GM19467 (cell line): ENCODE measurements around the gene MYO15B.

Experiments
- ATAC-seq: cut with Tn5 transposase; IDR thresholded peaks from one replicate; pipeline ENCODE4 v1.9.1; 2021; ENCODE audit warnings: mild to moderate bottlenecking, moderate library complexity; ENCODE audit not compliant: unreplicated experiment

Gene MYO15B

DNA sequence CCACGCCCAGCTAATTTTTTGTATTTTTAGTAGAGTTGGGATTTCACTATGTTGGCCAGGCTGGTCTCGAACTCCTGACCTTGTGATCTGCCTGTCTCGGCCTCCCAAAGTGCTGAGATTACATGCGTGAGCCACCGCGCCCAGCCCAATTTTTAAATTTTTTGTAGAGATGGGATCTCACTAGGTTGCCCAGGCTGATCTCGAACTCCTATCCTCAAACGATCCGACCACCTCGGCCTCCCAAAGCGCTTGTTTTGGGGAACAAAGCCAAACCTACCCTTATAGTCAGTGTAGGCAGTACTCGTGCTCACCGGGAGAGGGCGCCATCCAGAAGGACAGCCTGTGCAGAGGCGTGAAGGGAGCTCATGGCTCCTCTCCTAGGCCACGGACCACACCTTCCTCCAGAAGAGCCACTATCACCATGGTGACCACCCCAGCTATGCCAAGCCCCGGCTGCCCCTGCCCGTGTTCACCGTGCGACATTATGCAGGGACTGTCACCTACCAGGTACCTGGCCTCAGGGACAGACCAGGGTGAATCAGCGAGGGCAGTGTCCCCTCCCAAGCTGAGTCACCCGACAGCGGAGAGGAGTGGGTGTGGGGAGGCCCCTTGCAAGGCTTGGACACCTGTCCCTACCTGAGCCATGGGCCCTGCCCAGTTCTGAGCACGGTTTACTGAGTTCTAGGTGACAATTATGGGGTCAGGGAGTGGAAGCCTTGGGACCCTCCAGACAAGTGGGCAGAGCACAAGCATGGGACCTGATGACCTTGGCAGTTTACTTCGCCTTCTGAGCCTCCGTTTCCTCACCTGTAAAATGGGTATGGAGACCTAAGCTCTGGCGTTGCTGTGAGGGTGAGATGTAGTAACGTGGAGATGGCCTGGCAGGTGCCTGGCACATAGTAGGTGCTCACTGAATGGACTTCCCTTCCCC is 13.7 kb downstream of the MYO15B start:
- ATAC-seq, result no peak

DNA sequence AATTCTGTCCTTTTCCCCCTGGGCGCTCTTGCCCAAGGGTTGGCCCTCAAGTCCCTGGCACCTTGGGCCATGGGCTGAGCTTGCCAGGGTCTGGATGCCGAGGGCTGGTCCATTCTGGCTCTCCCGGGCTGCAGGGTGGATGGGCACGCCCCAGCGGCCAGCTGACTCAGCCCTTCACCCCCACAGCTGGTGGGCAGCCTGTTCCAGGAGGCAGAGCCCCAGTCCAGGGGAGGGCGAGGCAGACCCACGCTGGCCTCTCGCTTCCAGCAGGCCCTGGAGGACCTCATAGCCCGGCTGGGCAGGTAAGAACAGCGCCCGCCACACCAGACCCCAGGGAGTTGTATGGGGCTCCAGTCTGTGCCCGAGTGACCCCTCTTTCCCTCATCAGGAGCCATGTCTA is 15.0 kb downstream of the MYO15B start:
- no peak for ATAC-seq

DNA sequence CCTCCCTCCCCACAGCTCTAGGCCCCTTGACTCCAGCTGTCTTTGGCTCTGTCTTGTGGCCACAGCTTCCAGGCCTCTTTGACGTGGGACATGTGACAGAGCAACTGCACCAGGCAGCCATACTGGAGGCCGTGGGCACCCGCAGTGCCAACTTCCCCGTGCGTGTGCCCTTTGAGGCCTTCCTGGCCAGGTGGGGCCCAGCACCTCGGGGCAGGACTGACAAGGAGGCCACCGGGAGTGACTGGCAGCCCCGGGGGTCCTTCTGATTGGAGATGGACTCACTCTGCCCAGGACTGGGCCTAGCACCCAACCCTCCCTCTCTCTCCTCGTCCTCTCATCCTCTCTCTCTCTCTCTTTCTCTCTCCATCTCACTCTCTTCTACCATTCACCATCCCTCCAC is 15.5 kb downstream of the MYO15B start:
- ATAC-seq, result no peak

DNA sequence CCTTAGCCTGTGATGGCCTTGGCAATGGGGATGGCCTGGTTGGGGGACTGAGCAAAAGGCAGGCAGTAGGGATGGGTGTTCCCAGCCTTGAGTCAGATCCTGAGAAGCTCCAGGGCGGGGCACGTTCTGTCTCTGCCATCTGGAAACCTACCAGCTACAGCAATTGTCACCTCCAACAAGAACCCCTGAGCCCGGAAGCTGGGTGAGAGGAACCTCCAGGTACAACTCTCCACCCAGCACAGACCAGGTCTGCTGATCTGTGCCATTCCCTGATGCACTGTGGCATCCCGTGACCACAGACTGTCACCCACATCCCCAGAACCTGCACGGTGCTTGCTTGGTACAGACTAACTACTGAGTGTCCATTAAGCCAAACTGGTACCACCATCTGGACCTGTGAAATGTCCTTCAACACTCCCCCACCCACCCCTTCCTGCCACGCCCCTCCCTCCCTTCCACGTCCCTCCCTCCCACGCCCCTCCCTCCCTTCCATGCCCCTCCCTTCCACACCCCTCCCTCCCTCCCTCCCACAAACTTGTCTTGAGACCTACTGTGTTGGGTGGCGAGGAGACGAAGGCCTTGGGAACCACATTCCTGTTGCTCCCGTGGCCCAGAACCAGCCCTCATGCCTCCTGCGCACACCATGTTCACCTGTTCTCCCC is 16.6 kb downstream of the MYO15B start:
- ATAC-seq, result no peak

DNA sequence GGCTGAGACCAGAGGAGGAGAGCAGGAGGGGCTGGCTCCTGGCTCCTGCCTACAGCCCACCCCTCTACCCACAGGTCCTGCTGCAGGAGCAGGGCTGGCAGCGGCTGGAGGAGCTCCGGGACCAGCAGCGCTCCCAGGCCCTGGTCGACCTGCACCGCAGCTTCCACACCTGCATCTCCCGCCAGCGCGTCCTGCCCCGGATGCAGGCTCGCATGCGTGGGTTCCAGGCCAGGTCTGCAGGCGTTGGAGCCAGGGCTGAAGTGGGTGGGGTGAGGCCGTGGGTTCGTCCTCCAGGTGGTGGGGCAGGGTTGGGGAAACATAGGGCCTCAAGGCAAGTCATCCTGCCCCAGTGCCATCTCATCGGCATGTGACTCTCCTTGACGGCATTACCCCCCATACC is 18.2 kb downstream of the MYO15B start:
- no peak for ATAC-seq

DNA sequence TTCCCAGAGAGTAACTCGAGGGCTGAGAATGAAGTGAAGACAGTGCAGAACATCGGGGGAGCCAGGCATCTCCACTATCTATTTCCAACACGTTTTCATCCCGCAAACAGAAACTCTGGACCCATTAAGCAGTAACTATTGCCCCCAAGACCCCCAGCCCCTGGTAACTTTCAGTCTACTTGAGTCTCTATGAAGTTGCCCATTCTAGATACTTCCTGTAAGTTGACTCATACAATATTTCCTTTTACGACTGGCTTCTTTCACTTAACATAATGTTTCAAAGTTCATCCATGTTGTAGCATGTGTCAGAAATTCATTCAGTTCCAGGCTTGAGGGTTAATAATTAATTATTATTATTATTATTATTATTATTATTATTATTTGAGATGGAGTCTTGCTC is 19.5 kb downstream of the MYO15B start:
- ATAC-seq, result no peak

DNA sequence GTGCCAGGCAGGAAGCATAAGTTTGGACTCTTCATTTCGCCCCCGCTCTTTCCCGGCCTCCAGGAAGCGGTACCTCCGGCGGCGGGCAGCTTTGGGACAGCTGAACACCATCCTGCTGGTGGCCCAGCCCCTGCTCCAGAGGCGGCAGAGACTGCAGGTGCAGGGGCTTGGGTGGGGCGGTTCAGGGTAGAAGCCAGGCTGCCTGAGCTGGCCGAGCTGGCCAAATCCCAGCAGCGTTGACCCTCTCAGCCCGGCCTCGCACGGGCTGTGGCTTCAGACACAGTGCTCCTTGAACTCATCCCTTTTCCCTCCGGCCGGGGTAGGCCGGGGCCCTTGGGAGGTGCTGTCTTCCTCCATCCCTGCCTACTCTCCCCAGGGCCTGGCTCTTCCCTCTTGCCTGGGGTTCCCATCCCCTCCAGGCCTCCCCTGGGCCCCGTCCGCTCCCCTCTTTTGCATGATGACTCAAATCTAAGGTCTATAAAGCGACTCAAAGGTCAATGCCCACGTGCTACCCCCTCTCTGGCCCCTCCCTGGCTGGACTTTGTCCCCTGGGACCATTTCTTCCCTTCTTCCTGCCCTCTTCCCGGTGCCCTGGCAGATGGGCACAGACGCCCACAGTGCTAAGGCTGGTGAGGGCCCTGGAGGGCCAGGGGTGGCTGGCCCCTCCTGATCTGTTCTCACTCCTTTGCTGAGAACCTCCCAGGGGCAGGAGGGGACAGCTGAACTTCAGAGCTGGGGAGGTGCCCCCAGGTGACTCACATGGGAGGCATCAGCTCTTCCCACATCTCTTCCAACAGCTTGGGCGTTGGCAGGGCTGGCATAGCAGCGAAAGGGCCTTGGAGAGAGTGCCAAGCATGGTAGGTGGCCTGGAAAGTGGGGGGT is 22.7 kb downstream of the MYO15B start:
- no peak for ATAC-seq

DNA sequence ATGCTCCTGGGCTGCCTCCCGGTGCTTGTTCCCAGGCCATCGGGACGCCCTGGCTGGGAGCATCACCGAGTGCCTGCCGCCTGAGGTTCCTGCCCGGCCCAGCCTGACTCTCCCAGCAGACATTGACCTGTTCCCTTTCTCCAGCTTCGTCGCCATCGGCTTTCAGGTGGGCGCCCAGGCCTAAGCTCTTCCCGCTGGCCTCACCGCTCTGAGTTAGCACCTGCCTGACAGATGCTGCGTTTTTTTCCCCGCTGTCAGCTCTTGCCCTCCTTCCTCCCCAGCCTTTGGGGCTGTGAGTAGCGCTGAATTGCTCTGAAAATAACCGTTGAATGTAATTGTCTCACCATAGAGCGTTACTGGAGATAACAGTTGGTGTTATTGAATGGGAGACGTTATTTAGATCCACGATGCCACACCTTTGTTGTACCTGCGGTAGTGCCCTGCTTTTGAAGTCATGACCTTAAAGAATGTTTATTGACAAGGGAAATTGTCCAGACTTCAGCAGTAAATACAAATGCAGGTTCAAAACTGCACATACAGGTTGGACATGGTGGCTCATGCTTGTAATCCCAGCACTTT is 24.3 kb downstream of the MYO15B start:
- no peak for ATAC-seq

DNA sequence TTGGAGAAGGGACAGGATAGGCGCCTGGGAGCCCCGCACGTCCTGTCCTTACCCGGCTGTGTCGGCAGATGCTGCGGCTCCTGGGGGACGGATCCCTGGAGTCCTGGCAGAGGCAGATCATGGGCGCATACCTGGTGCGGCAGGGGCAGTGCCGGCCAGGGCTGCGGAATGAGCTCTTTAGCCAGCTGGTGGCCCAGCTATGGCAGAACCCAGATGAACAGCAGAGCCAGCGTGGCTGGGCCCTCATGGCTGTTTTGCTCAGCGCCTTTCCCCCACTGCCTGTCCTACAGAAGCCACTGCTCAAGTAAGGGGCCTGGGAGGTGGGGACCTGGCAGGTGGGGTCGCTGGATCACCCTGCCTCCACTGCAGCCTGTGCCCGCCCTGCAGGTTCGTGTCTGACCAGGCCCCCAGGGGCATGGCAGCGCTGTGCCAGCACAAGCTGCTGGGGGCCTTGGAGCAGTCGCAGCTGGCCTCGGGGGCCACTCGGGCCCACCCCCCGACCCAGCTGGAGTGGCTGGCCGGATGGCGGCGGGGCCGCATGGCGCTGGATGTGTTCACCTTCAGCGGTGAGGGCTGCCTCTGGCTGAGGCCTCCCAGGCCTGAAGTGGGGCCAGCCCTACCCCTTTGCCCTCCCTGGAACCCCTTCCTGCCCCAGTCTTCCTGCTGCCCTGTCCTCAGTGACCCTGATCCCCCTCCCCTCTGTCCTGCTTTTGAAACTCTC is 25.5 kb downstream of the MYO15B start:
- no peak for ATAC-seq

DNA sequence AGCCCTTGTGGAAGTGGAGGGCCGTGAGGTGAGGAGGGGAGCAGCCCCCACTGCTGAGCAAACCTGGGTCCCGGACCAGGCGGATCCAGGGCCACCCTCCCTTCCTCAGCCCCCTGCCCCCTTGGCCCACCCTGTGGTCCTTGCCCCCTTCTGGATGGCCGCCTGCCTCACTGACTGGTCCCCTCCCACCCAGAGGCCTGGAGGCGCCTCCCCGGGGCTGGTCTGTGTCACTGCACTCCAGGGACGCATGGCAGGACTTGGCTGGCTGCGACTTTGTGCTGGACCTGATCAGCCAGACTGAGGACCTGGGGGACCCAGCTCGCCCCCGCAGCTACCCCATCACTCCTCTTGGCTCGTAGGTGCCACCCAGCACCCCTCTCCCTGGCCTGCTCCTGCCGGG is 26.4 kb downstream of the MYO15B start:
- no peak for ATAC-seq

DNA sequence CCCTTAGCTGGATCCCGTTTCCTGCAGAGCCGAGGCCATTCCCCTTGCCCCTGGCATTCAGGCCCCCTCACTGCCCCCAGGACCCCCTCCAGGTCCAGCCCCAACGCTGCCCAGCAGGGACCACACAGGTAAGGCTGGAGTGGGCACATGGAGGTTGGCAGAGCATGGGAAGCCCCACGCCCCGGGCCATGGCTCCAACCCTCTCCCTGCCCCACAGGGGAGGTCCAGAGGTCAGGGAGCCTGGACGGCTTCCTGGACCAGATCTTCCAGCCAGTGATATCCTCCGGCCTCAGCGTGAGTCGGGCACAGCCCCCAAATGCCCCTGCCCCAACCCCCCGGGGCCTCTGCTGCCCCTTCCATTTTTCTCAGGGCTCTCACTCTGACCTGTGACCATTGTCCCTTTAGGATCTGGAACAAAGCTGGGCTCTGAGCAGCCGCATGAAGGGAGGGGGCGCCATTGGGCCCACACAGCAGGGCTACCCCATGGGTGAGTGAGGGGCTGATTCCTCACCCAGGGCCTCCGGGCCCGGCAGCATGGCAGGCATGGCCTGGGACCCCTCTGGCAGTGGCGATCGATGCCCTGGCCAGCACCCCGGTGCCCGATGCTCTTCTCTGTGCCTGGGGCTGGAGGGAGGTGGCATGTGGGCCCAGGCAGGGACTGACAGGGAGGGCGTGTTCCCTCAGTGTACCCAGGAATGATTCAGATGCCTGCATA is 27.1 kb downstream of the MYO15B start:
- no peak for ATAC-seq

DNA sequence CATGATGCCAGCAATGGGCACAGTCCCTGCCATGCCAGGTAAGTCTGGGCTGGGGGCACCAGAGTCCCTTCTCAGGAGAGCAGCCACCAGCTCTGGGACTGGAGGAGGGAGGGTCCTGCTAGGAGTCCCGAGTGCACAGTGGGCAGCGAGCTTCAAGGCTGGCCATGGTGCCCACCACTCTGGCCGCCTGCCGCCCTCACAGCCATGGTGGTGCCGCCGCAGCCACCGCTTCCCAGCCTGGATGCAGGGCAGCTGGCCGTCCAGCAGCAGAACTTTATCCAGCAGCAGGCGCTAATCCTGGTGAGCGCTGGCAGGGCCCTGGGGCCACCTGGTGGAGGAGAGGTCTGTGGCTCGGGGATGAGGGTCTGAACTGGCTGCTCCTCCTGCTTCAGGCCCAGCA is 27.7 kb downstream of the MYO15B start:
- ATAC-seq, result no peak

DNA sequence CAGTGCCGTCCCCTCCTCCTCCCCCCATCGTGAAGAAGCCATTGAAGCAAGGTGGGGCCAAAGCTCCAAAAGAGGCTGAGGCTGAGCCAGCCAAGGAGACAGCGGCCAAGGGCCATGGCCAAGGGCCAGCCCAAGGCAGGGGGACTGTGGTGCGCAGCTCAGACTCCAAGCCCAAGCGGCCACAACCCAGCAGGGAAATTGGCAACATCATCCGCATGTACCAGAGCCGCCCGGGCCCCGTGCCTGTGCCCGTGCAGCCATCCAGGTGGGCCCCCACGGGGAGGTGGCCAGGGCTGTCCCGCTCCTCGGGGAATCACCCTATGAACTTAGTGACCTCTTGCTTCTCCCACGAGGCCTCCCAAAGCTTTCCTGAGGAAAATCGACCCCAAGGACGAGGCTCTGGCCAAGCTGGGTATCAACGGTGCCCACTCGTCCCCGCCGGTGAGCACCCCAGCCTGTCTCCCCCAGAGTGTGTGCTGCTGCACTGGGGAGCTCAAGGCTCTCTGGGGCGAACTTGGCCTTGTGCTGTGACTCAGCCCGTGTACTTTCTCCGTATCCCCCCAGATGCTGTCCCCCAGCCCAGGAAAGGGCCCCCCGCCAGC is 29.0 kb downstream of the MYO15B start:
- ATAC-seq, result no peak

DNA sequence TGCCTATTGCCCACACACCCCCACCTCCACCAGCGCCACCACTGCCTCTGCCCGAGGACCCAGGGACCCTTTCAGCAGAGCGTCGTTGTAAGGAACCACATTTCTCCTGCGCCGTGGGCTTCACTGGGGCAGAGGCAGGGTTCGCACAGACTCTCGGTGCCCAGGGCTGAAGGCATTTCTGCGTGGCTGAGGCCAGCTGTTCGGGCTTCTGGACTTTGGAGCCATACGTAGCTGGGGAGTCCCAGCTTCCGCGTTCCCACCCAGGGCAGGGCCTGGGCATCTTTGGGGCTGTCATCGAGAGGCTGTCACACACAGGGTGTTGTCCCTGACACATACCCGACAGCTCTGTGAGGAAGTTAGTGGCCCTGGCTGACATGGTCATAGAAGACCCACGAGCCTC is 29.6 kb downstream of the MYO15B start:
- no peak for ATAC-seq

DNA sequence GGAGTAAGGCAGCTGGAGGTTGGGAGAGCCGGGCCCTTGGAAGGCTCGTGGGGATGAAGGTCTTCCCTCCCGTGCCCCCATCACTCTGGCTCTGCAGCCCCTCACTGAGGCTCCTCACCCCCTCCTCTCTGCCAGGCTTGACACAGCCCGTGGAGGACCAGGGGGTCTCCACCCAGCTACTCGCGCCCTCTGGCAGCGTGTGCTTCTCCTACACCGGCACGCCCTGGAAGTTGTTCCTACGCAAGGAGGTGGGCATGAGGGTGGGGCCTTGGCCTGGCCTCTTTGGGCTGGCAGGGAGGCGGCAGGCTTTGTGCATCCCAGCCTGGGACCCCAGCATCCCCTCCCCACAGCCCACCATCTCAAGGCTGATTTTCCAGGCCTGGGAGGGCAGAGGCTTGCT is 30.1 kb downstream of the MYO15B start:
- ATAC-seq, result no peak

DNA sequence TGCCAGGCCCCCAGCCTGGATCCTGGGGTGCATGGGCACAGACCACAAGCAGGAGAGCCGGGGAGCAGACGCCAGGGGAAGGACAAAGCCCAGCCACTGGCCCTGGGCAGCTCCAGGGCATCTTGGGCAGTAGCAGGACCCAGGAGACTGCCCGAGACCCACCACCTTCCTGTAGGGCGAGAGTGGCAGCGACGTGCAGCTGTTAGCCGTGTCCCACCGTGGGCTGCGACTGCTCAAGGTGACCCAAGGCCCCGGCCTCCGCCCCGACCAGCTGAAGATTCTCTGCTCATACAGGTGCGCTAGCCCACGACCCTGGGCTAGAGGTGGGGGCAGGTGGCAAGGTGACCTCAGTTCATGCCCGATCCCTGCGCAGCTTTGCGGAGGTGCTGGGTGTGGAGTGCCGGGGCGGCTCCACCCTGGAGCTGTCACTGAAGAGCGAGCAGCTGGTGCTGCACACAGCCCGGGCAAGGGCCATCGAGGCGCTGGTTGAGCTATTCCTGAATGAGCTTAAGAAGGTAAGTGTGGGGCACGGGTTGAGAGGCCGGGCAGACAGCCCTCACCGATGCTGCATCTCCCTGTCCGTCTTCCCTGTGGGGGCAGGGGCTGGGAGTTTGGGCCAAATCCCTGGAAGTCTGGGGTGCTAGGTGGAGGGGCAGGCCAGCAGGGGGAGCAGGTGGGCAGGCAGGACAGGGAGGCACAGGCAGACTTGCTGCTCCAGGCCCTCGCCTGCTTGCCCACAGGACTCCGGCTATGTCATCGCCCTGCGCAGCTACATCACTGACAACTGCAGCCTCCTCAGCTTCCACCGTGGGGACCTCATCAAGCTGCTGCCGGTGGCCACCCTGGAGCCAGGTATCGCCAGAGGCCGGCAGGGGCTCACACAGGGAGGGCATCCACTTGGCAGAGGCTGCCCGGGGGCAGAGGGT is 32.2 kb downstream of the MYO15B start:
- ATAC-seq, result no peak

DNA sequence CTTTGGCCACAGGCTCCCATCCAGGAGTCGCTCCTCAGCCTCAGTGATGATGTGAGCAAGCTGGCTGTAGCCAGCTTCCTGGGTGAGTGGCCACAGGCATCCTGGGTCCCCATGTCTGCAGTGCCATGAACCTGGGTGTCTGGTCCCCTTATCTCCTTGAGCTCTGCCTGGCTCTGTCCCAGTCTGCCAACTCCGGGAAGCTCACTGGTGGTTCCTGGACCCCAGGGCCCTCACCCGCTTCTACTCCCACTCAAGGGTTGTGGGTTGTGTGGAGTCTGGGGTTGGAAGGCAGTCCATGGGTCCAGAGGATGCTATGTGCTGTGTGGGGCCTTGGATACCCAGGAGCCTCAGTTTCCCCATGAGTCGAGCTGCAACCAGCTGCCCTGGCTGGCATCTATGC is 33.9 kb downstream of the MYO15B start:
- no peak for ATAC-seq

DNA sequence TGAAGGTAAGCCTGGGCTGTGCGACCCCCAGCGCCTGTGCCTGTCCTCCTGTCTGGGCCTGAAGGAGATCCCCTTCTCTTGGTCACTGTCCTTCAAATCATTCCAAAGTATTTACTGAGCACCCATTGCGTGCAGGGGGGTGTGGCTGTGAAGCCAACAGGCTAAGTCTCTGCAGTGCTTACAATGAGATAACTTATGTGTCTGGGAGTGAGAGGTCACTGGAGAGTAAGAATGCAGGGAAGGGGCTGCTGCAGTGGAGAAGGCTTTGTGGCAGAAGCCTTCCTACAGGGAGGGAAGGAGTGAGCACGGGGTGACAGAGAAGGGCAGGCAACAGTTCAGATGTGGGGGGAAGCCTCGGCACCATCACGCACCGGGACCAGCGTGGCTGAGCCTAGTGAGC is 34.5 kb downstream of the MYO15B start:
- no peak for ATAC-seq
